ENCODE measurements around the gene RYR3.
"Not testable (repeated sequence)": the region's sequence is repeated elsewhere in the genome, so short reads cannot be mapped to it uniquely, and the experiment has no call there.

The RYR3 gene

DNA sequence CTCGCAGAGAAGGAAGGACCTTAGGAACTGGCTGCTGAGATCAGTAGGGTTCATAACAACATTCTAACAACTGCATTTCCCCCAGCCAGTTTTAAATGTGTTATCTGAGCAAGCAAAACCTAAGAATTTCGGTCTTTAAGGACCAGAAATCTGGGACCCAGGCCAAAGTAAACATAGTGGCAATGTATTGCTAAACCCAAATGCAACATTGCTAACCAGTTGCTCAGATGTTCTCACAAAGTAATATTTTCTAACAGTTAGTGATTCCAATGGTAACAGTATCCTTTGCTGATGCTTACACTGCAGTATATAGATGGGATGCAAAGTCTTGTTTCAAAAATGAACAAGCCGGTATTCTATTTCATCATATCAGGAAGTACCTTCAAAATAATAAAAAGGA, 254.3 kb downstream of the RYR3 start:
- Histone ChIP-seq H3K27me3 (ENCODE audit: insufficient read depth, low read length) (peaks cover 23% of the 10 kb centered on the region; the same call in 1 of the 2 replicates), H3K27ac (ENCODE audit: low read depth, low read length) (no peak overlapping the region; the same call in 1 of the 2 replicates), H3K36me3 (ENCODE audit: insufficient read depth, low read length) (no peaks in the 10 kb centered on the region)

DNA sequence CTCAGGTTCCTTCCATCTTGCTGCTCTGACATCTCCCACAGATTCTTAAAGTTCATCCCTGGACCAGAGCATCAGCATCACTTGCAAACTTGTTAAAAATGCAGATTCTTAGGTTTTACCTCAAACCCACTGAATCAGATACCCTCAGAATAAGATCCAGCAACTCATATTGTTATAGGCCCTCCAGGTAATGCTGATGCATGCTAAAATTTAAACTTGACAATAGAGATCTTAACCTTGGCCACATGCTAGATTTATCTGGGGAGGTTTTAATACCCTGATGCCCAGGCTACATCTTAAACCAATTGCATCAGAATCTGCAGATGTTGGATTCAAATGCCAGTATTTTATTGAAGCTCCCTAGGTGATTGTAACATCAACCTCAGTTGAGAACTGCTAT, 256.9 kb downstream of the RYR3 start:
- H3K4me3 ChIP-seq (ENCODE audit: low read depth, low read length) = no peak overlapping the region
- no peak overlapping the region for H2AFZ ChIP-seq (ENCODE audit: low read length, unreplicated experiment)
- H3K36me3 ChIP-seq (ENCODE audit: insufficient read depth, low read length) = no peaks in the 10 kb centered on the region
- no peak overlapping the region for H3K27ac ChIP-seq (ENCODE audit: low read depth, low read length)
- no peaks in the 10 kb centered on the region for H3K79me2 ChIP-seq (ENCODE audit: control insufficient read depth, insufficient read depth, low read length, unreplicated experiment)
- no peaks in the 10 kb centered on the region for H3K4me1 ChIP-seq (ENCODE audit: control insufficient read depth, insufficient read depth, low read length, unreplicated experiment)
- H3K27me3 ChIP-seq (ENCODE audit: insufficient read depth, low read length) = peaks cover 14% of the 10 kb centered on the region; the same call in 1 of the 2 replicates

More for the DNA sequence above, 254.3 kb downstream of the RYR3 start:
- no peak overlapping the region for H2AFZ ChIP-seq (ENCODE audit: low read length, unreplicated experiment)
- no peak overlapping the region for H3K4me3 ChIP-seq (ENCODE audit: low read depth, low read length)
- no peaks in the 10 kb centered on the region for H3K79me2 ChIP-seq (ENCODE audit: control insufficient read depth, insufficient read depth, low read length, unreplicated experiment)
- H3K4me1 ChIP-seq (ENCODE audit: control insufficient read depth, insufficient read depth, low read length, unreplicated experiment) = no peaks in the 10 kb centered on the region

DNA sequence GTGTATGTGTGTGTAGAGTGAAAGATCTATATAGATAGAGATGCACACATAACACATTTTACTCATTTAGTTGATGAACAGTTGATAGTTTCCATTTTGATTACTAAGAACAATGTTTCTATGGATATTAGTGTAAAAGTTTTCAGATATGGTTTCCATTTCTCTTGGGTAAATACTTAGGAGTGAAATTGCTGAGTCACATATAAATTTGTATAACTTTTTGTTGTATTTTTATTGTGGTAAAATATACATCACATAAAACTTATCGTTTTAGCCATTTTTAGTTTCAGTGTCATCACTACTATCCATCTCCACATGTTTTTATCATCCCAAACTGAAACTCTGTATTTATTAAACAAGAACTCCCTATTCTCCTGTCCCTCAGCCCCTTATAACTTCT, 258.3 kb downstream of the RYR3 start:
- no peaks in the 10 kb centered on the region for H3K79me2 ChIP-seq (ENCODE audit: control insufficient read depth, insufficient read depth, low read length, unreplicated experiment)
- no peak overlapping the region for H2AFZ ChIP-seq (ENCODE audit: low read length, unreplicated experiment)
- H3K27me3 ChIP-seq (ENCODE audit: insufficient read depth, low read length) = peaks cover 11% of the 10 kb centered on the region; the same call in 1 of the 2 replicates
- no peak overlapping the region for H3K27ac ChIP-seq (ENCODE audit: low read depth, low read length)
- H3K36me3 ChIP-seq (ENCODE audit: insufficient read depth, low read length) = no peaks in the 10 kb centered on the region
- no peak overlapping the region for H3K4me3 ChIP-seq (ENCODE audit: low read depth, low read length)
- no peaks in the 10 kb centered on the region for H3K4me1 ChIP-seq (ENCODE audit: control insufficient read depth, insufficient read depth, low read length, unreplicated experiment)

DNA sequence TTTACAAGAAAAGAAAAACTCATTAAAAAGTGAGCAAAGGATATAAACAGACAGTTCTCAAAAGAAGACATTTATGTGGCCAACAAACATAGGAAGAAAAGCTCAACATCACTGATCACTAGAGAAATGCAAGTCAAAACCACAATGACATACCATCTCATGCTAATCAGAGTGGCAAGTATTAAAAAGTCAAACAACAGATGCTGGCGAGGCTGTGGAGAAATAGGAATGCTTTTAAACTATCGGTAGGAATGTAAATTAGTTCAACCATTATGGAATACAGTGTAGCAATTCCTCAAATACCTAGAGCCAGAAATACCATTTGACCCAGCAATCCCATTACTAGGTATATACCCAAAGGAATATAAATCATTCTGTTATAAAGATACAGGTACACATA, 267.1 kb downstream of the RYR3 start:
- not testable (repeated sequence) for H3K4me1 ChIP-seq (ENCODE audit: control insufficient read depth, insufficient read depth, low read length, unreplicated experiment); H3K36me3 ChIP-seq (ENCODE audit: insufficient read depth, low read length); H3K79me2 ChIP-seq (ENCODE audit: control insufficient read depth, insufficient read depth, low read length, unreplicated experiment); H2AFZ ChIP-seq (ENCODE audit: low read length, unreplicated experiment); H3K27ac ChIP-seq (ENCODE audit: low read depth, low read length); H3K4me3 ChIP-seq (ENCODE audit: low read depth, low read length)
- H3K27me3 ChIP-seq (ENCODE audit: insufficient read depth, low read length) = peaks cover 12% of the 10 kb centered on the region; the same call in 1 of the 2 replicates

DNA sequence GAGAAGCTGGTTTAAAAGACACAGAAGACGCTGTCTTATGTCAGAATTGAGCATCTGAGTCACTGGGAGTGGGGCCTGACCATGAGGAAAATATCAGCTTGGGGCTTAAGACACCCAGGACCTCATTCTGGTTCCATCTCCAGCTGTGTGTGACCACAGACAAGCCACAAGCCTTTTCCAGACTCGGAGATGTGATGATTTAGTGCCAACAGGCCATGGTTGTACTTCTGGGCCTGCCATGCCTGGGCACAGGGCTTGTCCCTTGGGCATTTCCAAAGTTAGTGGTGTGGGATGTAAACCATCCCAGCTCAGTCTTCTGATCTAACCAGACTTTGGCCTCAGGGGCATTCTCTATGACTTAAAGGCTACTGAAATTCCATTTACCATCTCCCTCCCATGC, 269.8 kb downstream of the RYR3 start:
- no peaks in the 10 kb centered on the region for H3K4me1 ChIP-seq (ENCODE audit: control insufficient read depth, insufficient read depth, low read length, unreplicated experiment)

DNA sequence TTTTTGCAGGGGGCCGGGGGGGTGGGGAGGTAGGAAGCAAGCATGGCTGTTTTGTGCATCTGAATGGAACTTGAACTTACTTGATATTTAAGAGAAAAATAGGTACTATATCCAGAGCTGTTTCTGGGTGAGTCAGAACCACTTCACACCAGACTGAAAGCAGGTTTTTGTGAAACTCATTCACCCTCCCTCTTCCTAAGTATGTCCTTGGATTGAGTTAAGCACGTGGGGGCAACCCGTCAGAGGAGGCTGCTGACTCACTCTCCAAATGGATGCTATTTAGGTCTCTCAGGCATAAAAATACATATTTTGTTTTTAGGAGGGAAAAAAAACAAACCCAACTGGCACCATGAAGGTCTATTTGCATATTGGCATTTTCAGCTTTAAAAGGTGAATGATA, 270.3 kb downstream of the RYR3 start:
- Histone ChIP-seq H3K27ac (ENCODE audit: low read depth, low read length) (no peak overlapping the region), H3K4me3 (ENCODE audit: low read depth, low read length) (no peak overlapping the region), H3K36me3 (ENCODE audit: insufficient read depth, low read length) (no peaks in the 10 kb centered on the region), H3K79me2 (ENCODE audit: control insufficient read depth, insufficient read depth, low read length, unreplicated experiment) (no peaks in the 10 kb centered on the region), H2AFZ (ENCODE audit: low read length, unreplicated experiment) (no peak overlapping the region), H3K27me3 (ENCODE audit: insufficient read depth, low read length) (peaks cover 7% of the 10 kb centered on the region; the same call in 1 of the 2 replicates), H3K4me1 (ENCODE audit: control insufficient read depth, insufficient read depth, low read length, unreplicated experiment) (no peaks in the 10 kb centered on the region)

More for the DNA sequence above, 269.8 kb downstream of the RYR3 start:
- Histone ChIP-seq H3K36me3 (ENCODE audit: insufficient read depth, low read length) (no peaks in the 10 kb centered on the region), H2AFZ (ENCODE audit: low read length, unreplicated experiment) (no peak overlapping the region), H3K79me2 (ENCODE audit: control insufficient read depth, insufficient read depth, low read length, unreplicated experiment) (no peaks in the 10 kb centered on the region), H3K27ac (ENCODE audit: low read depth, low read length) (no peak overlapping the region), H3K27me3 (ENCODE audit: insufficient read depth, low read length) (peaks cover 7% of the 10 kb centered on the region; the same call in 1 of the 2 replicates), H3K4me3 (ENCODE audit: low read depth, low read length) (no peak overlapping the region)

DNA sequence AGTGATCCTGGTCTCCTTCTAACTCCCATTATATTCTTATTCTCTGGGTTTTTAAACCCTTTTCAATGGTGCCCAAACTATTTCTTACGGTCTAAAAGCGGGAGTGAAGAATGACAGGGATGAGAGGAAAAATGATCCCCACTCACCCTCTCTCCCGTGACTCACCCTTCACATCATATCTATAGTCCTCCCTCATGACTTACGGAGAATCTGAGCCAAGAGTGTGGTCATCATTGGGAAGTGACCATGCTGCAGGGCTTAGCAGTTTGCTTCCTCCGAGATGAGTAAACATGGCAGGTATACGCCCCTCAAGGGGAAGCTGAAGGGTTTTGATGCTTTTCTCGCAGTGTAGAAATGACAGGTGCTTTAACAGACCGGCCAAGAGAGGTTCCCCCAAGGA, 274.0 kb downstream of the RYR3 start:
- no peak overlapping the region for H3K27ac ChIP-seq (ENCODE audit: low read depth, low read length)
- no peaks in the 10 kb centered on the region for H3K79me2 ChIP-seq (ENCODE audit: control insufficient read depth, insufficient read depth, low read length, unreplicated experiment)
- H3K27me3 ChIP-seq (ENCODE audit: insufficient read depth, low read length) = peaks cover 8% of the 10 kb centered on the region; the same call in 1 of the 2 replicates
- H3K4me1 ChIP-seq (ENCODE audit: control insufficient read depth, insufficient read depth, low read length, unreplicated experiment) = no peaks in the 10 kb centered on the region
- no peaks in the 10 kb centered on the region for H3K36me3 ChIP-seq (ENCODE audit: insufficient read depth, low read length)
- no peak overlapping the region for H2AFZ ChIP-seq (ENCODE audit: low read length, unreplicated experiment)
- H3K4me3 ChIP-seq (ENCODE audit: low read depth, low read length) = no peak overlapping the region

DNA sequence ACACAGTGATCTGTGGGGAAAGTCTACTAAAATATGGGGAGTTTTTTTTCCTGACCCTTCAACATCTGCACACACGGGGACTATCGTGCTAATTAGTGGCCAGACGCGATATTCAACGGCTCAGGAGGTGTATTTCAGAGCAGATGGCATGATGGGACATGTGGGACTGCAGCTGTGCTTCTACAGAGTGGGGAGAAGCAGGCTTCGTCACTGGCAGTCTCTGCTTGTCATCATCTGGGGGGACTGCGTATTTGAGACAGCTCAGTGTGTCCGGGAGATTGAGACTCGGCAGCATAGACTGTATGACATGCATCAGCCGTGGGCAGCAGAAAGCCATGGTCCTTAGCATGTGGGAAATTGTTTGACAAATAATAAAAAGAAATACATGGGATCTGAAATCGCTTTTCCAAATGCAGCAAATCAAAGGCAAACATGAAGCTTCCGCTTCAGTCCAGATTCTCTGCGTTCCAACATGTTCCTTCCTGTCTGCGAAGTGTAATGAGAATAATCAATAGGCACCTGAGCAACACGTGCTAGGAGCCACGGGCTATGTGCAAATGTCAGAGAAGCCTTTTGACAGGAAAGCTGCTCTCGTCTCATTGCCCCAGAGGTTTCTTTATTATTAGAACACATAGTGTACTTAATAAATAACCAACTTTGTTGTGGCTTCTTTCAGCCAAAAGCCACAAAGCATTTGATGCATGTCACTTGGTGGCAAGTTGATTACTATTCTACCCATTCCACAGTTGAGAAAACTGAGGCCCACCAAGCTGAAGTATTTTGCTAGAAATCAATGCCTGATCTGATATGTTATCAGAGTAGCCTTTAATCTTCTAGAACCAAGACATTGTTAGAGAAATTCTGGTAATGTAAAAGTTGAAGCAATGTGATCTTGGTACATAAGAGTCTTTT, 276.3 kb downstream of the RYR3 start:
- Histone ChIP-seq H2AFZ (ENCODE audit: low read length, unreplicated experiment) (no peak overlapping the region), H3K4me3 (ENCODE audit: low read depth, low read length) (no peak overlapping the region), H3K27me3 (ENCODE audit: insufficient read depth, low read length) (peaks cover 15% of the 10 kb centered on the region; the same call in 1 of the 2 replicates), H3K4me1 (ENCODE audit: control insufficient read depth, insufficient read depth, low read length, unreplicated experiment) (no peaks in the 10 kb centered on the region), H3K79me2 (ENCODE audit: control insufficient read depth, insufficient read depth, low read length, unreplicated experiment) (no peaks in the 10 kb centered on the region), H3K36me3 (ENCODE audit: insufficient read depth, low read length) (no peaks in the 10 kb centered on the region), H3K27ac (ENCODE audit: low read depth, low read length) (no peak overlapping the region)

DNA sequence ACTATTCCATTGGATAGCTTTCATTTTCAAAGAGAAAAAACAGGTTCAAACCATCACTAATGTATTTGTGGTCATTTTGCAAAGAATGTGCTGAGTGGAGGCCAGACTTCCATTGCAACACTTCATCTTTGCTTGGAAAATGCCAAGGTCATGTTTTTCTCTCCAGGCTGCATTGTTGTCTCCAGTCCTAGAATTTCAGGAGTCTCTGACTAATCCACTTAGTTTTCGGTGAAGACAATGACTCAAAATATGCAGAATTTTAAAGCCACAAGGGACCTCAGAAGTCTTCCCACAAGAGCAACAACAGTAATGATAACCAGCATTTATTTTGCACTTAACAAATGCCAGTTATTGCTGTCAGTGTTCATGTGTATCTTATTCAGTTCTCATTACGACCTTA, 277.0 kb downstream of the RYR3 start:
- no peaks in the 10 kb centered on the region for H3K79me2 ChIP-seq (ENCODE audit: control insufficient read depth, insufficient read depth, low read length, unreplicated experiment)
- no peak overlapping the region for H2AFZ ChIP-seq (ENCODE audit: low read length, unreplicated experiment)
- no peaks in the 10 kb centered on the region for H3K36me3 ChIP-seq (ENCODE audit: insufficient read depth, low read length)
- no peak overlapping the region for H3K4me3 ChIP-seq (ENCODE audit: low read depth, low read length)
- no peaks in the 10 kb centered on the region for H3K4me1 ChIP-seq (ENCODE audit: control insufficient read depth, insufficient read depth, low read length, unreplicated experiment)
- no peak overlapping the region for H3K27ac ChIP-seq (ENCODE audit: low read depth, low read length)
- H3K27me3 ChIP-seq (ENCODE audit: insufficient read depth, low read length) = peaks cover 15% of the 10 kb centered on the region; the same call in 1 of the 2 replicates

DNA sequence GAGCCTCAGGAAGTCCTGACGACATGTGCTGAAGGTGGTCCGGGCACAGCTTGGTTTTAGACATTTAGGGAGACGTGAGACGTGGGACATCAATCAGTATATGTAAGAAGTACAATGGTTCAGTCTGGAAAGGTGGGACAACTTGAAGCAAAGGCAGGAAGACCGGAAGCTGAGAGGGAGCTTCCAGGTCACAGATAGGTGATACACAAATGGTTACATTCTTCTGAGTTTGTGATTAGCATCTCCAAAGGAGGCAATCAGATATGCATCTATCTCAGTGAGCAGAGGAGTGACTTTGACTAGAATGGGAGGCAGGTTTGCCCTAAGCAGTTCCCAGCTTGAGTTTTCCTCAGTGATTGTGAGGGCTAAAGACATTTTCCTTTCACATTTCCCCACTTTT, 282.1 kb downstream of the RYR3 start:
- Histone ChIP-seq H3K79me2 (ENCODE audit: control insufficient read depth, insufficient read depth, low read length, unreplicated experiment) (no peaks in the 10 kb centered on the region), H3K27ac (ENCODE audit: low read depth, low read length) (no peak overlapping the region), H3K36me3 (ENCODE audit: insufficient read depth, low read length) (no peaks in the 10 kb centered on the region), H3K4me3 (ENCODE audit: low read depth, low read length) (no peak overlapping the region), H3K4me1 (ENCODE audit: control insufficient read depth, insufficient read depth, low read length, unreplicated experiment) (no peaks in the 10 kb centered on the region), H2AFZ (ENCODE audit: low read length, unreplicated experiment) (no peak overlapping the region), H3K27me3 (ENCODE audit: insufficient read depth, low read length) (peaks cover 14% of the 10 kb centered on the region)

DNA sequence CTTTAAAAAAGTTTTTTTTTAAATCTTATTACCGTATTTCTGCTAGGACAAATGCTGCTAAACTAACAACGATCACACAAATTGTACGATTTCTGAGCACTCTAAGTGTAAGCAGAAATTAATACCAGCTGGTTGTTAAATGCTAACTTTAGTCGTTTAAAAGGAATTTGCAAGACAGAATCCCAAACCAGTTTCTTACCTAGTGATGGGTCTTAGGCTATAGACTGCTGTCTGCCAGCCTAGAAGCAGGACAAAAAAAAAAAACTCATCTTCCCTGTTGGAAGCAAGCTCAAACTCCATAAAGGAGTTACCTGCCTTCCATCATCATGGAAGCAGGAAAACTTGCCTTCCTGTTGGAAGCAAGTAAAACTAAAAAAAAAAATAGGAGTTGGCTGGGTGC, 287.6 kb downstream of the RYR3 start:
- H3K79me2 ChIP-seq (ENCODE audit: control insufficient read depth, insufficient read depth, low read length, unreplicated experiment); H3K27ac ChIP-seq (ENCODE audit: low read depth, low read length); H2AFZ ChIP-seq (ENCODE audit: low read length, unreplicated experiment); H3K4me3 ChIP-seq (ENCODE audit: low read depth, low read length); H3K36me3 ChIP-seq (ENCODE audit: insufficient read depth, low read length); H3K4me1 ChIP-seq (ENCODE audit: control insufficient read depth, insufficient read depth, low read length, unreplicated experiment): not testable (repeated sequence)
- peaks cover 31% of the 10 kb centered on the region for H3K27me3 ChIP-seq (ENCODE audit: insufficient read depth, low read length)
